PC-9 (cell line): ENCODE measurements around the gene FLYWCH1. TPM values are rescaled to one million over a fixed set of nuclear protein-coding genes. Genes with fewer than 3 reads are reported as not detected.

Experiments
- BruUV-seq: library from RNA; stranded (reverse); fragments of 400-500 nt; replicated peaks from 2 replicates; lab custom pipeline; 2021; lab: Mats Ljungman, UMichigan
- CTCF ChIA-PET: fragments of 300-600 bp; sonication (Branson Sonifier 250); formaldehyde crosslinking; loops from one replicate; lab custom pipeline; 2022; ENCODE audit warnings: antibody characterized with exemption; lab: Charles Lee
- POLR2A ChIA-PET: fragments of 300-600 bp; sonication (Branson Sonifier 250); formaldehyde crosslinking; loops from one replicate; lab custom pipeline; 2022; ENCODE audit warnings: antibody characterized with exemption; ENCODE audit not compliant: unreplicated experiment; lab: Charles Lee
- DNase-seq, 2 experiments: peaks; one replicate each; pipeline versions ENCODE4 v3.0.0 to v3.0.0-alpha.2; 2015 to 2022; ENCODE audit warnings: mixed read lengths in 1 of 2
- H2AFZ ChIP-seq: fragments of 200-600 bp; sonication (generic); 2 replicates; pipeline ENCODE4 v1.8.1; 2017; ENCODE audit warnings: antibody characterized with exemption
- H3F3A ChIP-seq: fragments of 200-600 bp; sonication (generic); 2 replicates; pipeline ENCODE4 v1.8.1; 2017; ENCODE audit warnings: antibody characterized with exemption, mild to moderate bottlenecking, low read depth; ENCODE audit not compliant: insufficient read depth
- H3K27ac ChIP-seq: fragments of 200-600 bp; sonication (generic); 2 replicates; pipeline ENCODE4 v1.6.1; 2016; ENCODE audit warnings: mixed run types
- H3K27me3 ChIP-seq: fragments of 200-600 bp; sonication (generic); 2 replicates; pipeline ENCODE4 v1.6.1; 2016; ENCODE audit warnings: low read depth, mixed run types; ENCODE audit not compliant: insufficient read depth
- H3K36me3 ChIP-seq: fragments of 200-600 bp; sonication (generic); 2 replicates; pipeline ENCODE4 v1.6.1; 2016; ENCODE audit warnings: low read depth, mixed run types
- H3K4me1 ChIP-seq: fragments of 200-600 bp; sonication (generic); replicated peaks from 2 replicates; pipeline ENCODE4 v1.6.1; 2016; ENCODE audit warnings: mixed run types; ENCODE audit not compliant: insufficient read depth
- H3K4me2 ChIP-seq: fragments of 200-600 bp; sonication (generic); 2 replicates; pipeline ENCODE4 v1.6.1; 2017; ENCODE audit warnings: mixed run types
- H3K4me3 ChIP-seq: fragments of 200-600 bp; sonication (generic); 2 replicates; pipeline ENCODE4 v1.6.1; 2016; ENCODE audit warnings: mixed run types
- H3K79me2 ChIP-seq: fragments of 200-600 bp; sonication (generic); 2 replicates; pipeline ENCODE4 v1.6.1; 2017; ENCODE audit warnings: low read depth, mixed run types
- H3K9me2 ChIP-seq: fragments of 200-600 bp; sonication (generic); 2 replicates; pipeline ENCODE4 v1.8.1; 2017; ENCODE audit warnings: mild to moderate bottlenecking; ENCODE audit not compliant: insufficient read depth
- H3K9me3 ChIP-seq: fragments of 200-600 bp; sonication (generic); 2 replicates; pipeline ENCODE4 v1.8.1; 2016; ENCODE audit warnings: low read depth; ENCODE audit not compliant: insufficient read depth
- H4K20me1 ChIP-seq: fragments of 200-600 bp; sonication (generic); 2 replicates; pipeline ENCODE4 v1.8.1; 2017; ENCODE audit not compliant: insufficient read depth
- EZH2 ChIP-seq: fragments of 200-600 bp; sonication (generic); IDR thresholded peaks from 2 replicates; pipeline ENCODE4 v1.8.0; 2017; ENCODE audit warnings: antibody characterized with exemption, low read depth
- intact Hi-C: fragments of 100-400 bp; cut with micrococcal nuclease; formaldehyde crosslinking; loops from one replicate; pipeline ENCODE4 v1.10.0; 2022; ENCODE audit not compliant: unreplicated experiment
- total RNA-seq: library from RNA; stranded (reverse); gene quantifications from 2 replicates; pipeline ENCODE4 v1.2.3, GENCODE V29; 2021
- TF ChIP-seq, protein P1 (sequence below): fragments of 200-600 bp; sonication (generic); conservative IDR thresholded peaks from 2 replicates; pipeline ENCODE4 v1.6.1; 2017; ENCODE audit warnings: mixed run types, antibody characterized with exemption, mild to moderate bottlenecking, moderate library complexity

Gene FLYWCH1
- total RNA-seq, 1 experiment from 2014 or later = 79.9 TPM

GRCh38 chr16:2898831-2899563 is 12.7 kb upstream of the FLYWCH1 start:
- peaks cover 12% of the 10 kb centered on the region for H3F3A ChIP-seq
- intact Hi-C loops = no loop called here
- POLR2A ChIA-PET = no interaction called here

DNA sequence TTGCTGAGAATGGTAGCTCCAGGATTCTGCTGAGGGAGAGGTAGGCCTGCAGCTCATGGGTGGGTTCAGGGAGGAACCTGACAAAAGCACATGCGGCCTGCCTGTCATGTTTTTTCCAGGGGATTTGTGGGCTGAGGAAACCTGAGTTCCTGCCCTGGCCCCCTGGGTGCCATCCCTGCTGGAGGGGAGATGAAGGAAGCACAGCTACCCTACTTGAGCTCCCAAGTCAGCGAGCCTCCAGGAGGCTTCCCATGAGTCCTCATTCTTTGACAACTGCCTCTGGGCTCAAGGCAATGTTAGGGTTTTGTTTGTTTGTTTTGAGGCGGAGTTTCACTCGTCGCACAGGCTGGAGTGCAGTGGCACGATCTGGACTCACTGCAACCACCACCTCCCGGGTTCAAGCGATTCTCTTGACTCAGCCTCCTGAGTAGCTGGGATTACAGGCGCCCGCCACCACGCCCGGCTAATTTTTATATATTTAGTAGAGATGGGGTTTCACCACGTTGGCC is 12.1 kb upstream of the FLYWCH1 start:
- H4K20me1 ChIP-seq = no peaks in the 10 kb centered on the region
- CTCF ChIA-PET = no interaction called here
- no peaks in the 10 kb centered on the region for H3K9me3 ChIP-seq
- no TSS peak for BruUV-seq
- no peaks in the 10 kb centered on the region for H3K36me3 ChIP-seq
- H3K4me3 ChIP-seq = no peak overlapping the region
- no peak overlapping the region for H3K27ac ChIP-seq
- no peak overlapping the region for H3K4me2 ChIP-seq
- H3K27me3 ChIP-seq = no peaks in the 10 kb centered on the region
- DNase-seq = no peak
- TF ChIP-seq, protein P1, sequence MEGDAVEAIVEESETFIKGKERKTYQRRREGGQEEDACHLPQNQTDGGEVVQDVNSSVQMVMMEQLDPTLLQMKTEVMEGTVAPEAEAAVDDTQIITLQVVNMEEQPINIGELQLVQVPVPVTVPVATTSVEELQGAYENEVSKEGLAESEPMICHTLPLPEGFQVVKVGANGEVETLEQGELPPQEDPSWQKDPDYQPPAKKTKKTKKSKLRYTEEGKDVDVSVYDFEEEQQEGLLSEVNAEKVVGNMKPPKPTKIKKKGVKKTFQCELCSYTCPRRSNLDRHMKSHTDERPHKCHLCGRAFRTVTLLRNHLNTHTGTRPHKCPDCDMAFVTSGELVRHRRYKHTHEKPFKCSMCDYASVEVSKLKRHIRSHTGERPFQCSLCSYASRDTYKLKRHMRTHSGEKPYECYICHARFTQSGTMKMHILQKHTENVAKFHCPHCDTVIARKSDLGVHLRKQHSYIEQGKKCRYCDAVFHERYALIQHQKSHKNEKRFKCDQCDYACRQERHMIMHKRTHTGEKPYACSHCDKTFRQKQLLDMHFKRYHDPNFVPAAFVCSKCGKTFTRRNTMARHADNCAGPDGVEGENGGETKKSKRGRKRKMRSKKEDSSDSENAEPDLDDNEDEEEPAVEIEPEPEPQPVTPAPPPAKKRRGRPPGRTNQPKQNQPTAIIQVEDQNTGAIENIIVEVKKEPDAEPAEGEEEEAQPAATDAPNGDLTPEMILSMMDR = no peak
- no peak for TF ChIP-seq EZH2
- H3K79me2 ChIP-seq = no peaks in the 10 kb centered on the region
- no peak overlapping the region for H2AFZ ChIP-seq
- no peaks in the 10 kb centered on the region for H3K9me2 ChIP-seq
- peaks cover 13% of the 10 kb centered on the region for H3F3A ChIP-seq
- intact Hi-C loops = loop anchor here (10.0 kb wide), 1 partner anchor 675 kb away; the partner anchor contains the start of gene E4F1
- H3K4me1 ChIP-seq = peaks cover 7% of the 10 kb centered on the region
- POLR2A ChIA-PET = no interaction called here

More at GRCh38 chr16:2898831-2899563, 12.7 kb upstream of the FLYWCH1 start:
- Histone ChIP-seq H3K4me1 (peaks cover 6% of the 10 kb centered on the region), H3K36me3 (no peaks in the 10 kb centered on the region), H3K79me2 (no peaks in the 10 kb centered on the region), H3K4me2 (no peak overlapping the region), H4K20me1 (no peaks in the 10 kb centered on the region), H3K4me3 (no peak overlapping the region), H3K9me3 (no peaks in the 10 kb centered on the region), H3K27me3 (no peaks in the 10 kb centered on the region), H3K9me2 (no peaks in the 10 kb centered on the region), H2AFZ (no peak overlapping the region), H3K27ac (no peak overlapping the region)
- no TSS peak for BruUV-seq
- no peak for DNase-seq
- CTCF ChIA-PET = no interaction called here
- TF ChIP-seq, protein P1 = no peak
- no peak for TF ChIP-seq EZH2

DNA sequence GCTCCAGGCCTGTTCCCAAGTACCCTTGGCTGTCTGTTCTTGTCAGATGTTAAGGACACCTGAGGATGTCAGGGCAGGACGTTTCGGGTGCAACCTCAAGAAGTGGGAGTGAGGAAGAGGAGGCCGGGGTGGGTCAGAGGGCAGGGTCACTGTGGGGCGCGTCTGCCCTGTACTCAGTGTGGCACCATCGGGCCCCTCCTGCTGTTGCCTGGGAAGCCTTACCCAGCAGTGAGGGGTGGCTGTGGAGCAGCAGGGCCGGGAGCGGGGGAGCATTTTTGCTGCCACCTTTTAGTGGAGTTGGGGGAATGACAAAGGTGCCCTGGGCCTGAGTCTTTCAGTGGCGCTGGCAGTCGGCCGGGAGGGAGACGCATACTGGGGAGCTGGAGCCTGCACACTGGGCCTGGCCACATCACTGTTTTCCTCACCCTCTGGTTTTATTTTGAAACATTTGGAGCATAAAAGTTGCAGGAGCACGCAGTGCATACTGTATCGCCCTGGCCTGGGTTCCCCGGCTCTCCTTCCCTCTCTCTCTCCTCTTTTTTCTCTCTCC is 11.1 kb upstream of the FLYWCH1 start:
- ChIA-PET POLR2A (no interaction called here), CTCF (no interaction called here)
- Histone ChIP-seq H3F3A (peaks cover 13% of the 10 kb centered on the region), H4K20me1 (no peaks in the 10 kb centered on the region), H3K79me2 (no peaks in the 10 kb centered on the region), H3K4me3 (no peak overlapping the region), H3K27ac (no peak overlapping the region), H3K27me3 (no peaks in the 10 kb centered on the region), H3K9me2 (no peaks in the 10 kb centered on the region), H3K4me1 (peaks cover 7% of the 10 kb centered on the region), H3K9me3 (no peaks in the 10 kb centered on the region), H2AFZ (no peak overlapping the region), H3K36me3 (no peaks in the 10 kb centered on the region), H3K4me2 (no peak overlapping the region)
- TF ChIP-seq, protein P1 = no peak
- no peak for TF ChIP-seq EZH2
- intact Hi-C loops = loop anchor here (10.0 kb wide), 1 partner anchor 676 kb away; the partner anchor contains the start of gene E4F1
- no peak for DNase-seq
- no TSS peak for BruUV-seq
